K562 (cell line): Measurements from ENCODE around the gene MND1. TPM values are rescaled to one million over a fixed set of nuclear protein-coding genes. Genes with fewer than 3 reads are reported as not detected.

Experiments used
- ATAC-seq: fragments of 200-7000 bp; cut with Tn5 transposase; 3 replicates; pipeline ENCODE4 v1.9.1; 2020; ENCODE audit warnings: moderate library complexity
- Bru-seq: library from RNA; stranded (reverse); fragments of 400-500 nt; gene quantifications from one replicate; lab custom pipeline; 2021; lab: Mats Ljungman, UMichigan
- BruChase-seq, 2 experiments: library from RNA; stranded (reverse); fragments of 400-500 nt; gene quantifications; one replicate each; lab custom pipeline; 2021; lab: Mats Ljungman, UMichigan
- BruUV-seq: library from RNA; stranded (reverse); fragments of 400-500 nt; replicated peaks from 2 replicates; lab custom pipeline; 2021; lab: Mats Ljungman, UMichigan
- CTCF ChIA-PET: fragments of 300-600 bp; formaldehyde crosslinking; extraction: SDS; loops from one replicate; lab custom pipeline; 2021; ENCODE audit warnings: low intra/inter-chr PET ratio; lab: Yijun Ruan, JAX
- POLR2A ChIA-PET: fragments of 300-600, 350-650 bp; sonication (Branson Sonifier 250); formaldehyde crosslinking; extraction: SDS; loops from one replicate; lab custom pipeline; 2021; ENCODE audit warnings: antibody characterized with exemption, inconsistent platforms; lab: Yijun Ruan, JAX
- DNase-seq, 4 experiments: peaks; one replicate each; pipeline versions ENCODE4 v3.0.0 to v3.0.0-alpha.2; 2011 to 2018; ENCODE audit warnings: low spot score in 3 of 4, mixed read lengths in 3 of 4; ENCODE audit errors: extremely low read depth in 1 of 4
- FAIRE-seq: peaks from 2 replicates; lab custom pipeline; 2011; peaks lifted over from hg19 to GRCh38; lab: Jason Lieb, UNC
- H2AFZ ChIP-seq: 2 replicates; pipeline ENCODE4 v1.6.0; 2011; ENCODE audit warnings: low read depth, low read length, control low read depth, inconsistent platforms
- H3K27ac ChIP-seq: fragments of 200-600 bp; 3 replicates; pipeline ENCODE4 v1.8.0; 2011; ENCODE audit warnings: low read depth, mild to moderate bottlenecking, control low read depth, inconsistent platforms, low read length, moderate library complexity, mixed read lengths; ENCODE audit errors: extremely low read depth
- H3K27me3 ChIP-seq, 2 experiments: fragments of 300-600 bp in 1 of 2; 2 replicates in 1 of 2; 3 replicates in 1 of 2; pipeline versions ENCODE4 v1.6.0 to v1.8.0; 2011; ENCODE audit warnings: inconsistent platforms in 2 of 2, low read length in 2 of 2, mild to moderate bottlenecking in 1 of 2, mixed read lengths in 1 of 2, moderate library complexity in 1 of 2; ENCODE audit not compliant: control insufficient read depth in 2 of 2, insufficient read depth in 2 of 2
- H3K36me3 ChIP-seq: fragments of 300-600 bp; 3 replicates; pipeline ENCODE4 v1.8.0; 2011; ENCODE audit warnings: mild to moderate bottlenecking, low read length, inconsistent platforms; ENCODE audit not compliant: control insufficient read depth, insufficient read depth
- H3K4me1 ChIP-seq, 2 experiments: fragments of 200-600 bp in 1 of 2; replicated peaks in 1 of 2; 2 replicates in 1 of 2; 3 replicates in 1 of 2; pipeline versions ENCODE4 v1.5.1 to v1.8.0; 2011; ENCODE audit warnings: inconsistent platforms in 2 of 2, low read length in 2 of 2, mild to moderate bottlenecking in 1 of 2, mixed read lengths in 1 of 2, moderate library complexity in 1 of 2; ENCODE audit not compliant: control insufficient read depth in 2 of 2, insufficient read depth in 2 of 2
- H3K4me2 ChIP-seq: 2 replicates; pipeline ENCODE4 v1.6.1; 2011; ENCODE audit warnings: low read length, control low read depth, inconsistent platforms, mixed read lengths; ENCODE audit not compliant: insufficient read depth
- H3K4me3 ChIP-seq: fragments of 200-600 bp; sonication (generic), shearing (Covaris generic); 2 replicates; pipeline ENCODE4 v1.5.1; 2016; ENCODE audit warnings: control low read depth, inconsistent platforms
- H3K79me2 ChIP-seq: fragments of 200-600 bp; 3 replicates; pipeline ENCODE4 v1.8.0; 2011; ENCODE audit warnings: low read length, inconsistent platforms; ENCODE audit not compliant: control insufficient read depth, insufficient read depth
- H3K9ac ChIP-seq, 2 experiments: 2 replicates each; pipeline versions ENCODE4 v1.6.0 to v1.6.1; 2011; ENCODE audit warnings: low read depth in 2 of 2, low read length in 2 of 2, control low read depth in 1 of 2, inconsistent platforms in 1 of 2, mild to moderate bottlenecking in 1 of 2, mixed read lengths in 1 of 2; ENCODE audit not compliant: insufficient read depth in 1 of 2
- H3K9me1 ChIP-seq: one replicate; pipeline ENCODE4 v1.6.0; 2011; ENCODE audit warnings: inconsistent platforms, mild to moderate bottlenecking, low read length, moderate library complexity; ENCODE audit not compliant: control insufficient read depth, insufficient read depth
- H3K9me3 ChIP-seq: replicated peaks from 2 replicates; pipeline ENCODE4 v1.5.1; 2011; ENCODE audit warnings: low read depth, low read length, inconsistent platforms; ENCODE audit not compliant: control insufficient read depth, insufficient read depth
- H4K20me1 ChIP-seq: replicated peaks from 2 replicates; pipeline ENCODE4 v1.6.1; 2011; ENCODE audit warnings: low read length, inconsistent platforms, mixed read lengths; ENCODE audit not compliant: control insufficient read depth, insufficient read depth
- EP400 ChIP-seq: fragments of 450-650 bp; IDR thresholded peaks from 2 replicates; pipeline ENCODE4 v1.6.1; 2017; ENCODE audit warnings: antibody characterized with exemption, mild to moderate bottlenecking, moderate library complexity
- ETV1 ChIP-seq: fragments of 450-650 bp; conservative IDR thresholded peaks from 2 replicates; pipeline ENCODE4 v1.6.1; 2016; ENCODE audit warnings: missing genetic modification characterization, control low read depth, low read depth, missing compliant biosample characterization
- ETV5 ChIP-seq: sonication (generic); formaldehyde crosslinking; IDR thresholded peaks from 2 replicates; pipeline ENCODE4 v1.4.0; 2020; ENCODE audit warnings: low read depth, mild to moderate bottlenecking, missing genetic modification reagents
- FIP1L1 ChIP-seq: fragments of 200-400 bp; formaldehyde crosslinking; IDR thresholded peaks from 2 replicates; pipeline ENCODE4 v1.6.1; 2018; ENCODE audit warnings: mild to moderate bottlenecking, low read depth, low read length; ENCODE audit not compliant: poor library complexity, severe bottlenecking
- L3MBTL2 ChIP-seq: fragments of 450-650 bp; IDR thresholded peaks from 2 replicates; pipeline ENCODE4 v1.6.1; 2016; ENCODE audit warnings: mild to moderate bottlenecking, moderate library complexity
- PCBP1 ChIP-seq: fragments of 200-400 bp; formaldehyde crosslinking; IDR thresholded peaks from 2 replicates; pipeline ENCODE4 v1.6.1; 2018; ENCODE audit warnings: mild to moderate bottlenecking, low read depth, low read length; ENCODE audit not compliant: poor library complexity, severe bottlenecking
- POLR2A ChIP-seq: fragments of 450-650 bp; conservative IDR thresholded peaks from 2 replicates; pipeline ENCODE4 v1.6.1; 2016
- RBBP5 ChIP-seq: fragments of 200-600 bp; sonication (generic); IDR thresholded peaks from 2 replicates; pipeline ENCODE4 v1.6.1; 2012; ENCODE audit warnings: borderline replicate concordance, mild to moderate bottlenecking, low read length, control low read depth, inconsistent platforms; ENCODE audit not compliant: insufficient read depth, poor library complexity, severe bottlenecking
- XRCC5 ChIP-seq: fragments of 200-400 bp; formaldehyde crosslinking; IDR thresholded peaks from 2 replicates; pipeline ENCODE4 v1.6.1; 2017; ENCODE audit warnings: low read depth, mild to moderate bottlenecking, low read length
- ZBTB7A ChIP-seq: IDR thresholded peaks from 2 replicates; pipeline ENCODE4 v1.6.1; 2011; ENCODE audit warnings: low read depth, mild to moderate bottlenecking, low read length, moderate library complexity, borderline replicate concordance; ENCODE audit not compliant: control insufficient read depth
- ZSCAN29 ChIP-seq: fragments of 450-650 bp; IDR thresholded peaks from 2 replicates; pipeline ENCODE4 v1.6.1; 2017
- WGBS: fragments of 100-300 bp; shearing (Covaris generic); methylation state at CpG from one replicate; pipeline ENCODE4 v1.1.6; 2016; ENCODE audit warnings: low coverage, mixed read lengths; ENCODE audit not compliant: insufficient coverage; ENCODE audit errors: missing lambda C conversion rate; 5-methylcytosine and 5-hydroxymethylcytosine counted together
- in situ Hi-C: fragments of 300-500 bp; cut with MboI; formaldehyde crosslinking; loops from 4 replicates; pipeline ENCODE4 v1.15.0; 2018; ENCODE audit warnings: inconsistent platforms, mixed read lengths
- intact Hi-C: fragments of 100-400 bp; cut with micrococcal nuclease; formaldehyde crosslinking; loops from 2 replicates; pipeline ENCODE4 v1.14.2; 2022
- long read RNA-seq, 3 experiments: library from polyadenylated mRNA in 2 of 3; library from RNA in 1 of 3; unstranded in 2 of 3; stranded (forward) in 1 of 3; transcript quantifications; one replicate each; pipeline ENCODE4 v2.0.0, GENCODE V29; 2019 to 2022
- polyA minus RNA-seq, 3 experiments: library from RNA; depleted of rRNA, polyadenylated mRNA; stranded (reverse); fragments of >200 nt; gene quantifications; 2 replicates each; pipeline ENCODE4 v1.2.3, GENCODE V29; 2011
- polyA plus RNA-seq, 8 experiments: library from polyadenylated mRNA; depleted of rRNA in 4 of 8; stranded (reverse) in 5 of 8; unstranded in 3 of 8; fragments of >200 nt; fragmentation: Nextera tagmentation in 2 of 8; fragmentation: Illumina TruSeq in 1 of 8; extraction: Ambion mirVana in 2 of 8; extraction: Trizol in 1 of 8; gene quantifications; 2 replicates each; pipeline versions ENCODE4 v1.2.1 to v1.2.3, GENCODE V29; 2011 to 2014; ENCODE audit warnings: inconsistent platforms in 1 of 8, missing spikeins in 1 of 8
- total RNA-seq, 7 experiments: library from RNA; depleted of rRNA in 6 of 7; stranded (reverse); fragments of >200 nt in 6 of 7; fragmentation: Illumina TruSeq in 2 of 7; extraction: Trizol in 2 of 7; gene quantifications; 2 replicates each; pipeline versions ENCODE4 v1.2.1 to v1.2.3, GENCODE V29; 2011 to 2021; ENCODE audit warnings: low replicate concordance in 1 of 7

MND1 gene, protein sequence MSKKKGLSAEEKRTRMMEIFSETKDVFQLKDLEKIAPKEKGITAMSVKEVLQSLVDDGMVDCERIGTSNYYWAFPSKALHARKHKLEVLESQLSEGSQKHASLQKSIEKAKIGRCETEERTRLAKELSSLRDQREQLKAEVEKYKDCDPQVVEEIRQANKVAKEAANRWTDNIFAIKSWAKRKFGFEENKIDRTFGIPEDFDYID
- total RNA-seq (2011; cell fraction: chromatin; rRNA removed; ENCODE audit: low replicate concordance): 9.7 and 28.6 TPM in 2 replicates
- total RNA-seq (2011; cell fraction: nucleolus; rRNA removed): 3.0 and 4.3 TPM in 2 replicates
- total RNA-seq (2011; cell fraction: nucleoplasm; rRNA removed): 10.0 and 12.1 TPM in 2 replicates
- 43.9 and 46.4 TPM in 2 replicates for total RNA-seq (2014; rRNA removed)
- 65.0 and 74.6 TPM in 2 replicates for total RNA-seq (2014; rRNA removed; fragmentation: Illumina TruSeq; extraction: Trizol)
- total RNA-seq (2015; rRNA removed; fragmentation: Illumina TruSeq; extraction: Trizol): 52.4 and 55.4 TPM in 2 replicates
- total RNA-seq (2021): 38.9 and 39.0 TPM in 2 replicates
- polyA plus RNA-seq (2011; rRNA removed): 25.9 and 35.3 TPM in 2 replicates
- 1.6 and 7.7 TPM in 2 replicates for polyA plus RNA-seq (2011; cell fraction: cytosol; rRNA removed)
- 4.1 and 7.2 TPM in 2 replicates for polyA plus RNA-seq (2011; cell fraction: nucleus; rRNA removed)
- polyA plus RNA-seq (2012): 39.1 and 55.6 TPM in 2 replicates
- 78.2 and 94.1 TPM in 2 replicates for polyA plus RNA-seq (2014; fragmentation: Illumina TruSeq; extraction: Trizol)
- polyA plus RNA-seq (2014; fragmentation: Nextera tagmentation; extraction: Ambion mirVana): 10 to 100 TPM; 59.9 to 74.8 TPM
- 54.5 and 74.2 TPM in 2 replicates for polyA plus RNA-seq (2014; rRNA removed)
- polyA minus RNA-seq (2011; rRNA and poly(A)+ RNA removed): 34.8 and 51.6 TPM in 2 replicates
- 12.6 and 14.8 TPM in 2 replicates for polyA minus RNA-seq (2011; cell fraction: cytosol; rRNA and poly(A)+ RNA removed)
- 6.2 and 19.0 TPM in 2 replicates for polyA minus RNA-seq (2011; cell fraction: nucleus; rRNA and poly(A)+ RNA removed)
- Bru-seq, nascent RNA: percentile 88 among the genes with signal in this experiment
- percentile 89 among the genes with signal in this experiment for BruChase-seq, experiment 1, labeled RNA remaining after a 2-hour chase
- BruChase-seq, experiment 2, labeled RNA remaining after a 6-hour chase: percentile 84 among the genes with signal in this experiment
- long read RNA-seq, experiment 1, transcript MND1-201 (8 exons, 968 nt): major isoform, 32 of 63 reads
- long read RNA-seq, experiment 1, partial matches to known transcripts: 14 of 63 reads
- long read RNA-seq, experiment 1, other reads (novel, unspliced or antisense): 15 of 63 reads
- long read RNA-seq, experiment 2, transcript MND1-201 (8 exons, 968 nt): major isoform, 22 of 42 reads
- long read RNA-seq, experiment 2, partial matches to known transcripts: 13 of 42 reads
- long read RNA-seq, experiment 2, other reads (novel, unspliced or antisense): 7 of 42 reads
- long read RNA-seq, experiment 3, transcript MND1-201 (8 exons, 968 nt): major isoform, 30 of 41 reads
- long read RNA-seq, experiment 3, partial matches to known transcripts: 3 of 41 reads
- long read RNA-seq, experiment 3, other reads (novel, unspliced or antisense): 7 of 41 reads

DNA sequence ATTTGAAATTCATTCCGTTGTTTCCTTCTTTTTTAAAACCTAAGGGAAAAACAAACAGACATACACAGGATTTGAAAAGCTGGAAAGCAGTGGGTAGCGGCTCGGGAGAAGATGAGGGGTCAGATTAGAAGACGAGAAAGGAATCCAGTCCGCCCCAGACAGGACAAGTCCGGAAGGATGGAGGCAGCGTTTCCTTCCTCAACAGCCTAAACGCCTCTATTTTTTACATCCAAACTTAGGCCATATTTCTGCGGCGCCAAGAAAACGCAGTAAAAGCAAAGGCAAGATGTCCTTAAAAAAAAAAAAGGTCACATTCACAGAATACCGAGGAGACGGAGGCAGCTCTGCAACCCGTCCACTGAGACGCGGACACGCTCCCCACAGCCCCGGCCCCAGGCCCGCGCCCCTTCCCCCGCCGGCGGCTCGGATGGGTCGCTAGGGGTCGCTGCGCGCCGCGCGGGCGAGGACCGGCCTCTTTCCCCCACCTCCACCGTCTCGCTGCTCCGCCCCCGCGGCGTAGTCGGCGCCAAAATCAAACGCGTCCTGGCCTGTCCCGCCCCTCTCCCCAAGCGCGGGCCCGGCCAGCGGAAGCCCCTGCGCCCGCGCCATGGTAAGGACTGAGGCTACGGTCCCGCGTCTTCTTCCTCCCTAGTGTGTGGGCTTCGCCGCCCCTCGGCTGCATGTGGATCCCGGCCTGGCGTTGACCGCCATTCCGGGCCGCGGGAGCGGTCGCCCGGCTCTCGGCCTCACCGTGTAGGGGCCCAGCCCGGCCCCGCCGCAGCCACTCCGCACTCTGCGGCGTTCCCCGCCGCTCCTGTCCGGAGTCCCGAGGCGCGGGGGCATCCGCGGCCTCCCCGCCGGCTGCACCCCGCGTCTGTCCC is at the start of gene MND1:
MND1 (plus strand) TSS at position 558 of the 881 bp plus-strand sequence; CDS start at position 608, 50 bp downstream.
- in situ Hi-C loops: loop anchor here (5.0 kb wide), 1 partner anchor 228 kb away; no protein-coding TSS in a partner anchor
- TF ChIP-seq ZBTB7A (peak; percentile 100), EP400 (peak; percentile 85), POLR2A (peak; percentile 90), ZSCAN29 (no peak), ETV1 (0 out of 2 replicates have a peak, but pooled peaks have one; percentile 38), XRCC5 (0 out of 2 replicates have a peak, but pooled peaks have one; percentile 12), ETV5 (CRISPR knock-in tag) (peak; percentile 77; the same call in 1 of the 2 replicates), L3MBTL2 (peak; percentile 78), RBBP5 (peak; percentile 94), FIP1L1 (peak; percentile 95), PCBP1 (peak; percentile 32)

More for the DNA sequence above, at the start of gene MND1:
- intact Hi-C loops: loop anchor here (1.0 to 10.0 kb wide), 7 partner anchors 68 to 408 kb away; partner anchors contain the start of gene TMEM131L
- ChIA-PET POLR2A (interaction anchor here (1.4 kb wide), 1 partner anchor 8 kb away, joined by 4 read pairs; no protein-coding TSS in a partner anchor), CTCF (interaction anchor here (0.6 to 3.4 kb wide), 6 partner anchors 99 to 301 kb away, joined by 3 to 44 read pairs (median 3); no protein-coding TSS in a partner anchor)
- H3K4me2 ChIP-seq: peak within 1 kb of the TSS; percentile 90
- H3K79me2 ChIP-seq: peaks cover 49% of the 10 kb centered on the region
- 2% methylated on average over 61 of the region's 86 CpGs for WGBS
- H4K20me1 ChIP-seq: peaks cover 11% of the 10 kb centered on the region
- H3K27ac ChIP-seq: peak within 1 kb of the TSS; percentile 92
- ATAC-seq (peak; percentile 92), DNase-seq (peak; percentile 92 to 95 (median 93)), FAIRE-seq (no peak)
- no peaks in the 10 kb centered on the region for H3K27me3 ChIP-seq
- H3K9ac ChIP-seq: peak within 1 kb of the TSS; percentile 92 to 99
- peak within 1 kb of the TSS; percentile 96 for H2AFZ ChIP-seq
- peaks cover 2% of the 10 kb centered on the region; the same call in 2 of the 3 replicates for H3K36me3 ChIP-seq
- peak within 1 kb of the TSS; percentile 85 for H3K4me3 ChIP-seq
- H3K9me1 ChIP-seq: no peaks in the 10 kb centered on the region
- TSS peak; percentile 88 for BruUV-seq
- H3K4me1 ChIP-seq: peaks cover 16 to 33% of the 10 kb centered on the region in 2 experiments
- H3K9me3 ChIP-seq: no peaks in the 10 kb centered on the region
